Liver (tissue), 9 donors: ENCODE data around the gene HOXD12. TPM values are rescaled to one million over a fixed set of nuclear protein-coding genes. Genes with fewer than 3 reads are reported as not detected.

ENCODE experiments used
- DNase-seq: peaks from one replicate; pipeline ENCODE4 v3.0.0-alpha.2; 2017; ENCODE audit warnings: low spot score
- H3K27ac ChIP-seq, 2 donors: one replicate each; pipeline ENCODE4 v1.7.0; 2013; ENCODE audit warnings: inconsistent platforms in 2 of 2, low read length in 2 of 2, control low read depth in 1 of 2, low read depth in 1 of 2, mild to moderate bottlenecking in 1 of 2
- H3K27me3 ChIP-seq, 4 donors: one replicate each; pipeline versions ENCODE4 v1.6.1 to v1.7.0; 2013; ENCODE audit warnings: low read length in 3 of 4, inconsistent platforms in 1 of 4, mild to moderate bottlenecking in 1 of 4, moderate library complexity in 1 of 4; ENCODE audit not compliant: control insufficient read depth in 4 of 4, insufficient read depth in 4 of 4
- H3K36me3 ChIP-seq, 4 donors: one replicate each; pipeline versions ENCODE4 v1.6.1 to v1.7.0; 2013; ENCODE audit warnings: low read length in 3 of 4, mild to moderate bottlenecking in 3 of 4, low read depth in 1 of 4, moderate library complexity in 1 of 4; ENCODE audit not compliant: control insufficient read depth in 4 of 4, insufficient read depth in 3 of 4
- H3K4me1 ChIP-seq, 4 donors: one replicate each; pipeline versions ENCODE4 v1.6.1 to v1.7.0; 2013; ENCODE audit warnings: low read length in 3 of 4, mild to moderate bottlenecking in 3 of 4, moderate library complexity in 1 of 4; ENCODE audit not compliant: control insufficient read depth in 4 of 4, insufficient read depth in 4 of 4
- H3K4me3 ChIP-seq, 3 donors: one replicate each; pipeline versions ENCODE4 v1.6.1 to v1.7.0; 2013; ENCODE audit warnings: low read length in 3 of 3, control low read depth in 1 of 3, low read depth in 1 of 3, mild to moderate bottlenecking in 1 of 3
- H3K9ac ChIP-seq, 2 donors: one replicate each; pipeline ENCODE4 v1.7.0; 2013; ENCODE audit warnings: low read length in 2 of 2, mild to moderate bottlenecking in 2 of 2, moderate library complexity in 2 of 2, control low read depth in 1 of 2, low read depth in 1 of 2
- H3K9me3 ChIP-seq, 4 donors: one replicate each; pipeline versions ENCODE4 v1.6.1 to v1.7.0; 2013; ENCODE audit warnings: low read length in 3 of 4; ENCODE audit not compliant: control insufficient read depth in 4 of 4
- CTCF ChIP-seq: fragments of 150-350 bp; IDR thresholded peaks from 2 replicates; pipeline ENCODE4 v1.5.1; 2017; ENCODE audit warnings: improper control_type of control experiment, low read depth, low read length; ENCODE audit not compliant: missing input control
- FOXA1 ChIP-seq: IDR thresholded peaks from 2 replicates; pipeline ENCODE4 v1.6.1; 2016; ENCODE audit warnings: antibody characterized with exemption
- FOXA2 ChIP-seq: IDR thresholded peaks from 2 replicates; pipeline ENCODE4 v1.6.1; 2016; ENCODE audit warnings: antibody characterized with exemption
- GABPA ChIP-seq, 2 donors: IDR thresholded peaks in 1 of 2; conservative IDR thresholded peaks in 1 of 2; 2 replicates each; pipeline ENCODE4 v1.6.1; 2016; ENCODE audit warnings: antibody characterized with exemption in 2 of 2, mild to moderate bottlenecking in 1 of 2, moderate library complexity in 1 of 2
- HNF4A ChIP-seq, 2 donors: conservative IDR thresholded peaks; 2 replicates each; pipeline ENCODE4 v1.6.1; 2016; ENCODE audit warnings: antibody characterized with exemption in 2 of 2, mild to moderate bottlenecking in 2 of 2
- HNF4G ChIP-seq: IDR thresholded peaks from 2 replicates; pipeline ENCODE4 v1.6.1; 2016; ENCODE audit warnings: antibody characterized with exemption
- JUND ChIP-seq, 2 donors: IDR thresholded peaks; 2 replicates each; pipeline ENCODE4 v1.6.1; 2016; ENCODE audit warnings: antibody characterized with exemption in 2 of 2
- RAD21 ChIP-seq, 2 donors: IDR thresholded peaks; 2 replicates each; pipeline ENCODE4 v1.6.1; 2016; ENCODE audit warnings: antibody characterized with exemption in 2 of 2, mild to moderate bottlenecking in 2 of 2
- SP1 ChIP-seq: IDR thresholded peaks from 2 replicates; pipeline ENCODE4 v1.6.1; 2018; ENCODE audit warnings: antibody characterized with exemption, mild to moderate bottlenecking
- TAF1 ChIP-seq: conservative IDR thresholded peaks from 2 replicates; pipeline ENCODE4 v1.6.1; 2016; ENCODE audit warnings: antibody characterized with exemption, mild to moderate bottlenecking
- YY1 ChIP-seq: IDR thresholded peaks from 2 replicates; pipeline ENCODE4 v1.6.1; 2016; ENCODE audit warnings: antibody characterized with exemption, mild to moderate bottlenecking
- ZBTB33 ChIP-seq: IDR thresholded peaks from 2 replicates; pipeline ENCODE4 v1.6.1; 2016; ENCODE audit warnings: antibody characterized with exemption
- WGBS: extraction: QIAGEN DNeasy Blood & Tissue Kit; methylation state at CpG from one replicate; pipeline ENCODE4 v1.1.7; 2013; 5-methylcytosine and 5-hydroxymethylcytosine counted together
- polyA plus RNA-seq, 2 donors: library from polyadenylated mRNA; stranded (reverse) in 1 of 2; unstranded in 1 of 2; fragments of 200-250 nt in 1 of 2; fragments of >200 nt in 1 of 2; fragmentation: Nextera tagmentation in 1 of 2; extraction: Ambion mirVana in 1 of 2; gene quantifications; one replicate each; pipeline versions ENCODE4 v1.2.1 to v1.2.3, GENCODE V29; 2013 to 2015
- total RNA-seq, 2 donors: library from RNA; depleted of rRNA; stranded (reverse); fragments of >200 nt; gene quantifications; one replicate each; pipeline ENCODE4 v1.2.3, GENCODE V29; 2014
- TF ChIP-seq, protein P1 (sequence below): IDR thresholded peaks from 2 replicates; pipeline ENCODE4 v1.6.1; 2016; ENCODE audit warnings: antibody characterized with exemption
- TF ChIP-seq, protein P2 (sequence below): IDR thresholded peaks from 2 replicates; pipeline ENCODE4 v1.6.1; 2016; ENCODE audit warnings: antibody characterized with exemption
- TF ChIP-seq, protein P3 (sequence below): IDR thresholded peaks from 2 replicates; pipeline ENCODE4 v1.6.1; 2016; ENCODE audit warnings: antibody characterized with exemption, mild to moderate bottlenecking
- donor health status: healthy.
- donor health status: healthy.
- donor health status: healthy.
- donor health status: healthy.
- donor health status: healthy.

Gene HOXD12
- total and polyA plus RNA-seq, 4 donors, result not detected

DNA sequence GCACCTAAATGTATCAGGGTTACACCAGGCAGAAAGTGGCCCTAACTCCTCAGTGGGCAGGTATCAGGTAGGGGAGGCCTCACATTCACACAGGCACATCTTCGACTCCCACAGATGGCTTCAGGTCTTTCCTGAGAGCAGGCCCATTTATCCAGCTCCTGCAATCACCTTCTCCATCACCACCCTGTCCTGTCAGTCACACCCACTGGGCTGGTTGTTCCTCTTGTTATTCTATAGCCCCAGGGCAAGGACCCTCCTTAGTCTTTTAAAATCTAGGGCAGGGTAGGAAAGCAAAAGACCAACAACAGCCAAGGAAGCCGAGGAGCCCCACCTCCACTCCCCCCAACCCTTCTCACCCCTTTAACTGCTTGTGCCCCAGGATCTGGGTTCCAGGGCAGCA, 42.7 kb downstream of the HOXD12 start (continued):
- no peak for TF ChIP-seq HNF4G

- Histone ChIP-seq H3K27ac (no peak overlapping the region), H3K4me3 (no peak overlapping the region), H3K27me3 (peaks cover 0 to 25% (median 18%) of the 10 kb centered on the region in 4 donors), H3K9me3 (no peaks in the 10 kb centered on the region), H3K36me3 (no peaks in the 10 kb centered on the region), H3K4me1 (peaks cover 1 to 14% (median 5%) of the 10 kb centered on the region in 4 donors), H3K9ac (no peak overlapping the region)
- 34% methylated on average over 4 of the region's 4 CpGs for WGBS
- no peak for DNase-seq
- TF ChIP-seq RAD21 (IDR thresholded peaks at IDR 0.05) (no peak), JUND (IDR thresholded peaks at IDR 0.05) (no peak), TAF1 (no peak), CTCF (no peak), GABPA (IDR thresholded peaks at IDR 0.05 in 1 of 2, conservative IDR thresholded peaks at IDR 0.05 in 1 of 2) (no peak), YY1 (no peak), FOXA1 (no peak), SP1 (no peak), FOXA2 (no peak), HNF4G (no peak), ZBTB33 (no peak), HNF4A (conservative IDR thresholded peaks at IDR 0.05) (no peak)
- TF ChIP-seq, protein P1, sequence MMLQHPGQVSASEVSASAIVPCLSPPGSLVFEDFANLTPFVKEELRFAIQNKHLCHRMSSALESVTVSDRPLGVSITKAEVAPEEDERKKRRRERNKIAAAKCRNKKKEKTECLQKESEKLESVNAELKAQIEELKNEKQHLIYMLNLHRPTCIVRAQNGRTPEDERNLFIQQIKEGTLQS, result no peak
- TF ChIP-seq, protein P2, sequence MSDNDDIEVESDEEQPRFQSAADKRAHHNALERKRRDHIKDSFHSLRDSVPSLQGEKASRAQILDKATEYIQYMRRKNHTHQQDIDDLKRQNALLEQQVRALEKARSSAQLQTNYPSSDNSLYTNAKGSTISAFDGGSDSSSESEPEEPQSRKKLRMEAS, result no peak
- TF ChIP-seq, protein P3, sequence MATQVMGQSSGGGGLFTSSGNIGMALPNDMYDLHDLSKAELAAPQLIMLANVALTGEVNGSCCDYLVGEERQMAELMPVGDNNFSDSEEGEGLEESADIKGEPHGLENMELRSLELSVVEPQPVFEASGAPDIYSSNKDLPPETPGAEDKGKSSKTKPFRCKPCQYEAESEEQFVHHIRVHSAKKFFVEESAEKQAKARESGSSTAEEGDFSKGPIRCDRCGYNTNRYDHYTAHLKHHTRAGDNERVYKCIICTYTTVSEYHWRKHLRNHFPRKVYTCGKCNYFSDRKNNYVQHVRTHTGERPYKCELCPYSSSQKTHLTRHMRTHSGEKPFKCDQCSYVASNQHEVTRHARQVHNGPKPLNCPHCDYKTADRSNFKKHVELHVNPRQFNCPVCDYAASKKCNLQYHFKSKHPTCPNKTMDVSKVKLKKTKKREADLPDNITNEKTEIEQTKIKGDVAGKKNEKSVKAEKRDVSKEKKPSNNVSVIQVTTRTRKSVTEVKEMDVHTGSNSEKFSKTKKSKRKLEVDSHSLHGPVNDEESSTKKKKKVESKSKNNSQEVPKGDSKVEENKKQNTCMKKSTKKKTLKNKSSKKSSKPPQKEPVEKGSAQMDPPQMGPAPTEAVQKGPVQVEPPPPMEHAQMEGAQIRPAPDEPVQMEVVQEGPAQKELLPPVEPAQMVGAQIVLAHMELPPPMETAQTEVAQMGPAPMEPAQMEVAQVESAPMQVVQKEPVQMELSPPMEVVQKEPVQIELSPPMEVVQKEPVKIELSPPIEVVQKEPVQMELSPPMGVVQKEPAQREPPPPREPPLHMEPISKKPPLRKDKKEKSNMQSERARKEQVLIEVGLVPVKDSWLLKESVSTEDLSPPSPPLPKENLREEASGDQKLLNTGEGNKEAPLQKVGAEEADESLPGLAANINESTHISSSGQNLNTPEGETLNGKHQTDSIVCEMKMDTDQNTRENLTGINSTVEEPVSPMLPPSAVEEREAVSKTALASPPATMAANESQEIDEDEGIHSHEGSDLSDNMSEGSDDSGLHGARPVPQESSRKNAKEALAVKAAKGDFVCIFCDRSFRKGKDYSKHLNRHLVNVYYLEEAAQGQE, result no peak
These were observed 45.7 kb downstream of the HOXD12 start for GRCh38 chr2:176145085-176145969.
